Calu3 (cell line): Measurements from ENCODE around the gene ANKRD50. TPM values are rescaled to one million over a fixed set of nuclear protein-coding genes. Genes with fewer than 3 reads are reported as not detected.

Experiments used
- BruUV-seq: library from RNA; stranded (reverse); fragments of 400-500 nt; replicated peaks from 2 replicates; lab custom pipeline; 2021; lab: Mats Ljungman, UMichigan
- CTCF ChIA-PET: fragments of 300-600 bp; sonication (Branson Sonifier 250); formaldehyde crosslinking; loops from one replicate; lab custom pipeline; 2022; ENCODE audit warnings: antibody characterized with exemption; lab: Charles Lee
- DNase-seq: peaks from one replicate; pipeline ENCODE4 v3.0.0; 2022
- H3K27ac Mint-ChIP-seq: one replicate; pipeline ENCODE4 v1.8.0; 2022; ENCODE audit warnings: mixed read lengths; ENCODE audit not compliant: unreplicated experiment
- H3K27me3 Mint-ChIP-seq: one replicate; pipeline ENCODE4 v1.8.0; 2022; ENCODE audit warnings: mixed read lengths; ENCODE audit not compliant: unreplicated experiment
- H3K36me3 Mint-ChIP-seq: one replicate; pipeline ENCODE4 v1.8.0; 2022; ENCODE audit warnings: mild to moderate bottlenecking, moderate library complexity, mixed read lengths; ENCODE audit not compliant: insufficient read depth, unreplicated experiment
- H3K4me1 Mint-ChIP-seq: one replicate; pipeline ENCODE4 v1.8.0; 2022; ENCODE audit warnings: mild to moderate bottlenecking, low read depth, mixed read lengths; ENCODE audit not compliant: unreplicated experiment
- H3K4me3 Mint-ChIP-seq: one replicate; pipeline ENCODE4 v1.8.0; 2022; ENCODE audit warnings: mild to moderate bottlenecking, low read depth, moderate library complexity, mixed read lengths; ENCODE audit not compliant: unreplicated experiment
- H3K9me3 Mint-ChIP-seq: one replicate; pipeline ENCODE4 v1.8.0; 2022; ENCODE audit warnings: low read depth, mixed read lengths; ENCODE audit not compliant: unreplicated experiment
- CTCF ChIP-seq: fragments of 200-600 bp; IDR thresholded peaks from one replicate; pipeline ENCODE4 v1.8.0; 2022; ENCODE audit warnings: antibody characterized with exemption; ENCODE audit not compliant: unreplicated experiment
- intact Hi-C: fragments of 100-400 bp; cut with micrococcal nuclease; formaldehyde crosslinking; loops from one replicate; pipeline ENCODE4 v1.10.0; 2022; ENCODE audit not compliant: unreplicated experiment
- total RNA-seq: library from RNA; stranded (reverse); gene quantifications from 2 replicates; pipeline ENCODE4 v1.2.3, GENCODE V29; 2022

The ANKRD50 gene
- total RNA-seq, 1 experiment from 2014 or later = 24.3 TPM

GRCh38 chr4:124740501-124740900, 28.0 kb upstream of the ANKRD50 start:
- Mint-ChIP-seq H3K9me3 (no peaks in the 10 kb centered on the region), H3K27ac (no peak overlapping the region), H3K4me1 (no peaks in the 10 kb centered on the region), H3K4me3 (no peak overlapping the region), H3K27me3 (no peaks in the 10 kb centered on the region), H3K36me3 (no peaks in the 10 kb centered on the region)
- BruUV-seq = no TSS peak
- TF ChIP-seq CTCF = no peak
- CTCF ChIA-PET = no interaction called here
- DNase-seq = no peak
- intact Hi-C loops = no loop called here

- DNase-seq = no peak
- Mint-ChIP-seq H3K36me3 (no peaks in the 10 kb centered on the region), H3K9me3 (no peaks in the 10 kb centered on the region), H3K4me3 (no peak overlapping the region), H3K27me3 (no peaks in the 10 kb centered on the region), H3K27ac (no peak overlapping the region), H3K4me1 (no peaks in the 10 kb centered on the region)
- BruUV-seq = no TSS peak
- no peak for TF ChIP-seq CTCF
- CTCF ChIA-PET = no interaction called here
- intact Hi-C loops = no loop called here
These were observed 26.5 kb upstream of the ANKRD50 start for GRCh38 chr4:124738994-124739393.

- CTCF ChIA-PET = no interaction called here
- no peaks in the 10 kb centered on the region for H3K9me3 Mint-ChIP-seq
- no TSS peak for BruUV-seq
- no peaks in the 10 kb centered on the region for H3K27me3 Mint-ChIP-seq
- H3K4me1 Mint-ChIP-seq = no peaks in the 10 kb centered on the region
- H3K27ac Mint-ChIP-seq = no peak overlapping the region
- no peaks in the 10 kb centered on the region for H3K36me3 Mint-ChIP-seq
- no peak for DNase-seq
- TF ChIP-seq CTCF = no peak
- intact Hi-C loops = no loop called here
- H3K4me3 Mint-ChIP-seq = no peak overlapping the region
These were observed 25.1 kb upstream of the ANKRD50 start for GRCh38 chr4:124737619-124738018.

GRCh38 chr4:124736526-124736925, 24.0 kb upstream of the ANKRD50 start:
- CTCF ChIA-PET = no interaction called here
- BruUV-seq = no TSS peak
- no peaks in the 10 kb centered on the region for H3K9me3 Mint-ChIP-seq
- no peaks in the 10 kb centered on the region for H3K27me3 Mint-ChIP-seq
- intact Hi-C loops = no loop called here
- no peaks in the 10 kb centered on the region for H3K4me1 Mint-ChIP-seq
- DNase-seq = no peak
- no peaks in the 10 kb centered on the region for H3K36me3 Mint-ChIP-seq
- no peak for TF ChIP-seq CTCF
- H3K4me3 Mint-ChIP-seq = no peak overlapping the region
- H3K27ac Mint-ChIP-seq = no peak overlapping the region
